ENCODE results near the gene CHL1.
A peak's percentile ranks its signal among the peaks of the same experiment; 100 is the strongest.

Gene CHL1

GRCh38 chr3:217099-217813 is 20.7 kb downstream of the CHL1 start:
- no peak for DNase-seq (ENCODE audit: low read depth)

DNA sequence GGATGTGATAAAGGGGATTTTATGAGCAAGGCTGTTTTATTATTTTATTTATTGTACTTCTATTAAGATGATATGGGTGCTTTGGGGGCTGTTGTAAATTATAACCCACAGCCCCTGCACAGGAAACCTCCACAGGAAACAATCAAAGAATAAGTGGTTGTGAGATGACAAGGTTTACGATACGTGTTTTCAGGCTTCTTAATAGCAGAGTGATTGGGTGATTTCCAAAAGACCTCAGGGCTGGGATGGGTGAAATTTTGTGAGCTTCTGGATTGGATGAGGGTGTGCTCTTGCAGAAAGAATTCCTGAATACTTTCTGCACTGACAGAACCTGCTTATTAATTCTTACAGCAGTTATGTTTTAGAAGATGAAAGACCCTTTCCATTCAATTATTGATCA is 21.4 kb downstream of the CHL1 start:
- DNase-seq (ENCODE audit: low read depth), result no peak

DNA sequence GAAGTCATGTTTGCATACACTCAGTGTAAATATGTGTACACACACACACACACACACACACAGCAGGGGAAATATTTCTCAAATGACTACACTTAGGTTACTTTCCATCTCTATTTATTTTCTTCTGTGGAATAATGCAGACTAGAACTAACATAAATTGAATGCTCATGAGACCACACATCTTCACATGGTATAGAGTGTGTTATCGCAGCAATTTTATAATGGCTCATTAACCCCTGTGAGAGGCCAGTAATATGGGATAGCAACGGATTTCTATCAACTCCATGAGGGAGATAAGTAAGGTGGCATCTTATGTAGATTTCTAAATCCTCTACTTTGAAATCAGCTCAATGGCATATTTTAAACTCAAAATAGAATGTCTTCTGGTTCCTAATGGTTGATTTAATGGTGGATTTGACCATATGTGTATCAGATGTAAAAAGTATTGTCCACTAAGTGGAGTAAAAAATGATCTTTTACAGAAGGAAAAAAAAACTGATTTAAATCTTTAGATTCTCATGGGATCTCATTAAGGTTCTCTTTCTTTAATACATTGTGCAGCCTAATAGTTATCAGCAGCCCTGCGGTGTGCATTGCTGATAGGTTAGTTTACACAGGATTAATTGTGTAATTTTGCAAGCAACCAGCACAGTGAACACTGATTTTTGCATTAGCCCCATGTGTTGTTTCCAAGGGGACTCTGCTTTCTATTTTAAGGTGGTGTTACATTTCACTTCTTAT is 32.0 kb downstream of the CHL1 start:
- no peak for DNase-seq (ENCODE audit: low read depth)

GRCh38 chr3:229183-229661 is 32.7 kb downstream of the CHL1 start:
- DNase-seq (ENCODE audit: low read depth), result no peak

GRCh38 chr3:236881-237280 is 40.3 kb downstream of the CHL1 start:
- DNase-seq (ENCODE audit: low read depth), result no peak

DNA sequence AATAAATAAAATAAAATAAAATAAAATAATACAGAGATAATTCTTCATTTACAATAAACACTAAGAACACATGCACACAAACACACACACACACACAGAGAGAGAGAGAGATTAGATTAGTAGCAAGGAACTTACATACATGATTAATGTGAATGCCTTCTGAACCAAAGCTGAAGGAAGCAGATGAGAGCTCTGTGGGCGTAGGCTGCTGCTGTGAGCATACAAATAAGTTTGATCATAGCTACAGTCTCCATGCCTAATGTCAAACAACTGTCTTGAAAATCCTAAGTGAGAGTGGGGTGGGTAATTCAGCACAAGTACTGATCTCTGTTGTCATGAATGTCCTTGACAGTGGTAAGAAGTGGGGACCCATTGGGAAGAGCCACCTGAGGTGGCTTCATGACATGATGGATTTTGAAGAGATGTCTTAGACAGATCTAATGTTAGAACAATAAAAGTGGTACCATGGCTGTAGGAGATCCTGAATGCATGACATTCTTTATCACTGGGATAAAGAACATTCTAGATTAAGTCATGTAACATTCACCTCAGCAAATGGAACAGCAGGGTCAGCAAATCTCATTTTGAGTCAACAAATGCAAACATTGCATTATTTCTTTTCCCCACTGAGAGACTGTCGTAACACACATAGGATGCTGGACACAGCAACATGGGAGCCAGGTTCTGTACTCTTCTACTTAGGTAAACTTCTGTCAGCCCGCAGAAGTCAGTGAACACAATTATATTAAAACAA is 46.2 kb downstream of the CHL1 start:
- no peak for DNase-seq (ENCODE audit: low read depth)

- peak; percentile 47 for DNase-seq (ENCODE audit: low read depth)
Measured at GRCh38 chr3:243356-243725, 46.8 kb downstream of the CHL1 start.

- DNase-seq (ENCODE audit: low read depth), result no peak
Measured at GRCh38 chr3:244041-244440, 47.5 kb downstream of the CHL1 start.

- DNase-seq (ENCODE audit: low read depth), result no peak
Measured at GRCh38 chr3:247916-248315, 51.4 kb downstream of the CHL1 start.

DNA sequence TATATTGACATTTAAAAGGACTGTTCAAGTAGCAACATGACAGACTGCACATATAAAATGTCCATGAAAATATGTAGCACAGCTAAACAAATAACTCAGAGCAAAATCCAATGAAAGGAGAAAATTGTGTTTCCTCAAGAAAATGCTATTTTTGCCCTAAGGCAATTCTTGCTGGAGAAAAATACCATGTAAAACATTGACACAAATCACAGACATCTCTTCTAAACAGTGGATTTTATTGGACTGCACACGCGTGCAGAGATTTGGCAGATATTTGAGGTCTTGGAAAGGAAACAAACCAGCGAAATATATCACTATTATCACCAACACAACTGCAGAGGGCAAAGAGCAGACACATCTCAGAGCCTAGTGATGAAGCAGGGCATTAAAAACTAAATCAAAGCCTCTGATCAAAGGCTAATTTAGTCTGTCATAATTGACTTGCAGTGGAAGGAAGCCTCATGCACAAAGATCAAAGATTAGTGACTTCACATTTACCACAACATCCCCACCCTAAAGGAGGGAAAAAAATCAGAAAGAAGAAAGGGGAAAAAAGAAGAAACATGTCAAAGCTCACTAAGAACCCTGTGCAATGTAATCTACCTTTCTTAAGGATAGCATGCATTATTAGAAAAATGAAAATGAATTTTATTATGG is 52.4 kb downstream of the CHL1 start:
- DNase-seq (ENCODE audit: low read depth), result no peak

- no peak for DNase-seq (ENCODE audit: low read depth)
Measured at GRCh38 chr3:249587-250262, 53.2 kb downstream of the CHL1 start.

- DNase-seq (ENCODE audit: low read depth), result no peak
Measured at GRCh38 chr3:256501-256900, 59.9 kb downstream of the CHL1 start.

DNA sequence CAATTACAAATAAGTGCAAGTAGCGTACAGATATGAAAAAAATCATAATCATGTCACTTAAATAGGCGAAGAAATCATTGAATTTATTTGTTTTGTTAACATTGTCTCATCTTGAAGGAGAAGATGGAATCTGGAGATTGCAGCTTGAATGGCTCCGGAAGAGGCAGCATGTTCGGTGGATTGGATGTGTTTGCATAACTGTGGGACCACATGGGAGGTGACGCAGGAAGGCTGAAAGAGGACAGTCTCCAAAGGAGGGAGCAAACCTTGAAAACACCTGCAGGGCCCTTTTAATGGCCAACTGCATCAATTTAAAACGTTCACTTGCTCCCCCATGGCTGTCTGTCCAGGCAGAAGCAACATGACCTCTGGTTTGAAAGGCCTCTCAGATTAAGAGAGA is 61.3 kb downstream of the CHL1 start:
- DNase-seq (ENCODE audit: low read depth), result no peak

DNA sequence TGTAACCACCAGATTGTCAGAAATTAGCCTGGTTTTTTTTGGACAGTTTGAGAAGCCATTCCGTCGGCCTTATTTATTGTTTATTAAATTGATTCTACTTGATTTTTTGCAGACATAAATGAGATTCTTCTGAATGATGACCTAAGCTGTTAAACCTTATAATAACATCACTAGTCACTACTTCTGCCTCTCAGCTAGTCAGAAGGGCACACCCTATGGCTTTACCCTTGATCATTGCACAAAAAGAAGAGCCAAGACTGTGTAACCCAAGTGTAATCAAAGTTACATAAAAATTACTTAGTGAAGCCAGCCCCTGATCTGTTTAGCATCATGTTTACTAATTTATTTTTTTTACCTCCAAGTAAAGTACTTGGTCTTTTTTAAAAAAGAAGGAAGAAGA is 64.3 kb downstream of the CHL1 start:
- DNase-seq (ENCODE audit: low read depth), result no peak

- no peak for DNase-seq (ENCODE audit: low read depth)
Measured at GRCh38 chr3:263393-263792, 66.8 kb downstream of the CHL1 start.

DNA sequence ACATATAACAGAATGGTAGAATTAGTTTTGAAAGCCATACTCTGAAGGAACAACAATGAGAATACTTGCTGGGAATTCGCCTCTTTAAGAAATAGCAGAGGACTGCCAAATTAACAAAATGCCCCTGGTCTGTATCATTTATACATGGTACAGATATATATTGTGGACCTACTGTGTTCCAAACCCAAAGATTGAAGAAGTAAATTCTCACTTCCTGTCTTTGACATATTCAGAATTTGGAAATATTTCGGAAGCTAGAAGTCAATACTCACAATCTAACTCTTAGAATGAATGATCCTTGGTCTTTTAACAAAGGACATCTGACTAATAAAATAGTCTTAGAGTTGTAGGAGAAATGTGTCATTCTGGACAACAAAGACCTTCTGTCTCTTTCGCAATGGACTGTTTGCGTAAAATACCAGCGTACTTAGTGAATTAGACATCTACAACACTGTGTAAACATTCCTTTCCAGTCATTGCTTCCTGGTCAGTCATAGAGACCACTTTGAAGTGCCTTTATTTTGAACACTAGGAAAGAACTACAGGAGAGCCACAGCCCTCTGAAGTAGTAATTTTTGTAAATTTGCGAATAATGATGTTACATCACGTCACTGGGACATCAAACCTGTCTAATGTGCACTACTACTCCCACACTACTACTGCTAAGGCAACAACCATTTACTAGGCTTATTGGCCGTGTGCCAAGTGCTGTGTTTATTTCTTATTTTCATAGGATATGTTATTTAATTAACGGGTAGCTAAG is 68.0 kb downstream of the CHL1 start:
- DNase-seq (ENCODE audit: low read depth), result peak; percentile 34

GRCh38 chr3:267101-267500 is 70.5 kb downstream of the CHL1 start:
- DNase-seq (ENCODE audit: low read depth), result no peak

GRCh38 chr3:270688-271087 is 74.1 kb downstream of the CHL1 start:
- no peak for DNase-seq (ENCODE audit: low read depth)

DNA sequence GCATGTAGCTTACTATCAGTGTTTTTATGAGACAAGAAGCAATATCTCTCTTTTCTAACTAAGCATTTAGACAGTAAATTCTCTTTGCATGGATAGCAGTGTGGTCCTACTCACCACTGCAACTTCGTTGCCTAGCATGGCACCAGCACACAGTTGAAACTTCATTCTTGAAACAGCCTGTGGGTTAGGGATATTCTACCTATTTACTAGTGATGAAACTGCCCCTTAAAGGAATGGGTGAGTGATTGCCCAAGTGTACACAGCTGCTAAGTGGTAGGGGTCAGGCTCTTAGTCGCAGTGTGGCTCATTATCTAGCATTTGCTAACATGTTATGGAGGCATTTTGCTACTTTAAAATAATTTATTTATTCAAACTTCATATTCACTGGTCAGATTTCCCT is 78.4 kb downstream of the CHL1 start:
- no peak for DNase-seq (ENCODE audit: low read depth)

DNA sequence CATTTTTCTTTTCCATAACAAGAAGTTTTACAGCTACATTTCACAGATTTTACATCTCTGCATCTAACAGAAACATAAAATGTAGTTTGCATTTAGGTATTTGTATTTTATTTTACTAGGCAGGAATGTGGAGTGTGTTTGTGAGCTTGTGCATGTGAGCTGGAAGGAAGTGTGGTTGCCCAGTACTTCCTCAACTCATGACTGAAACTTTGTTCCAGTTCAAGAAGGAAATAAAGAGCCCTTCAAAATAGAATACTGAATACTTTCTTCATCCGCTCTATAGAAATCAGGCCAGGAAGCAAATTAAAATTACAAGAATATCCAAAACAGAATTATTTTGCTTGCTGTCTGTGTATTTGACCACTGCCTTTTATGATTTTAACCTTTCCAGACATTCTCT is 81.3 kb downstream of the CHL1 start:
- DNase-seq (ENCODE audit: low read depth), result no peak

Data from fibroblast of the conjunctiva (primary cell).